GM23338 (cell line): ENCODE results near the gene ENTPD8.

ENCODE experiments used
- EZH2 ChIP-seq: fragments of 200-600 bp; sonication (generic); IDR thresholded peaks from one replicate; pipeline ENCODE4 v1.8.0; 2017; ENCODE audit warnings: antibody characterized with exemption, mild to moderate bottlenecking, low read depth; ENCODE audit not compliant: unreplicated experiment
- TF ChIP-seq, protein P1 (sequence below), 2 experiments: fragments of 200-600 bp in 1 of 2; sonication (generic) in 1 of 2; conservative IDR thresholded peaks; 2 replicates each; pipeline versions ENCODE4 v1.5.1 to v1.6.1; 2016 to 2017; ENCODE audit warnings: antibody characterized with exemption in 2 of 2, low read depth in 2 of 2, mild to moderate bottlenecking in 2 of 2, moderate library complexity in 1 of 2

DNA sequence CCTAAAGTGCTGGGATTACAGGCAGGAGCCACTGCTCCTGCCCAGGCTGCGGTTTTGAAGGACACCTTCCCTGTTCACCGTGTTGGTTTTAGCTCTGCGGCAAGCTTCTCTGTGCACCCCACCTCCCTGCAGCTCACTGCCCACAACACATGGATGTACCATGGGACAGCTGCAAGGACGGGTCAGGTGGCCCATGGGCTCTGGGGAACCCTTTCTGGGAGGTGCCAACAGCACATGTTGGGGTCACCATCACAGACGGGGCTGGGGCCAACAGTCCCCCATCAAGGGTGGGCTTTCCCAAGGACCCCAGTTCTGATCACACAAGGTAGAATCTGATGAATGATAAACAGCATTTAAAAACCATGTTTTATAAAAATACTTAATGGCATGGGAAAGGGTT lies 25.7 kb downstream of the ENTPD8 start:
- TF ChIP-seq EZH2 = no peak
- TF ChIP-seq, protein P1, sequence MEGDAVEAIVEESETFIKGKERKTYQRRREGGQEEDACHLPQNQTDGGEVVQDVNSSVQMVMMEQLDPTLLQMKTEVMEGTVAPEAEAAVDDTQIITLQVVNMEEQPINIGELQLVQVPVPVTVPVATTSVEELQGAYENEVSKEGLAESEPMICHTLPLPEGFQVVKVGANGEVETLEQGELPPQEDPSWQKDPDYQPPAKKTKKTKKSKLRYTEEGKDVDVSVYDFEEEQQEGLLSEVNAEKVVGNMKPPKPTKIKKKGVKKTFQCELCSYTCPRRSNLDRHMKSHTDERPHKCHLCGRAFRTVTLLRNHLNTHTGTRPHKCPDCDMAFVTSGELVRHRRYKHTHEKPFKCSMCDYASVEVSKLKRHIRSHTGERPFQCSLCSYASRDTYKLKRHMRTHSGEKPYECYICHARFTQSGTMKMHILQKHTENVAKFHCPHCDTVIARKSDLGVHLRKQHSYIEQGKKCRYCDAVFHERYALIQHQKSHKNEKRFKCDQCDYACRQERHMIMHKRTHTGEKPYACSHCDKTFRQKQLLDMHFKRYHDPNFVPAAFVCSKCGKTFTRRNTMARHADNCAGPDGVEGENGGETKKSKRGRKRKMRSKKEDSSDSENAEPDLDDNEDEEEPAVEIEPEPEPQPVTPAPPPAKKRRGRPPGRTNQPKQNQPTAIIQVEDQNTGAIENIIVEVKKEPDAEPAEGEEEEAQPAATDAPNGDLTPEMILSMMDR (conservative IDR thresholded peaks at IDR 0.05; ENCODE audit: low read depth in 2 of 2) = no peak
